Measurements from ENCODE around the gene MOV10.
A peak's percentile ranks its signal among the peaks of the same experiment; 100 is the strongest.
"Not testable (repeated sequence)": the region's sequence is repeated elsewhere in the genome, so short reads cannot be mapped to it uniquely, and the experiment has no call there.

The MOV10 gene

DNA sequence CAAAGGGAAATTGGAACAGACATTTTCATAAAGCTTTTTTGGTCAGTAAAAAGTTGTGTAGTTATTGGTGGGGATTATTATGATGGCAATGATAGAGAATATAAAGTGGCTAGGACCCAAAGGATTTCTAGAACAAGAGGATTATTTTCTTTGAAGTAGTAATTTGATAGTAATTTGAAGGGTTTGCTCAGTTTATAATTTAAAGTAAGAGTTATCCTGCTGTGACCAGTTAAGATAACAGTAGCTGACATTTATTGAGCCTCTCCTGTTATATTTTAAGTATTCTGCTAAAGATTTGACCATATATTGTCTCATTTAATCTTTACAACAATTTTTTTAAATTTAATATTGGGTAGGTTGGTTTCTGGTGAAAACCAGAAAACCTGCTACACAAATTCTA lies 40.1 kb upstream of the MOV10 start:
- no peak for DNase-seq (ENCODE audit: low read depth)
- TF ChIP-seq, protein P1, sequence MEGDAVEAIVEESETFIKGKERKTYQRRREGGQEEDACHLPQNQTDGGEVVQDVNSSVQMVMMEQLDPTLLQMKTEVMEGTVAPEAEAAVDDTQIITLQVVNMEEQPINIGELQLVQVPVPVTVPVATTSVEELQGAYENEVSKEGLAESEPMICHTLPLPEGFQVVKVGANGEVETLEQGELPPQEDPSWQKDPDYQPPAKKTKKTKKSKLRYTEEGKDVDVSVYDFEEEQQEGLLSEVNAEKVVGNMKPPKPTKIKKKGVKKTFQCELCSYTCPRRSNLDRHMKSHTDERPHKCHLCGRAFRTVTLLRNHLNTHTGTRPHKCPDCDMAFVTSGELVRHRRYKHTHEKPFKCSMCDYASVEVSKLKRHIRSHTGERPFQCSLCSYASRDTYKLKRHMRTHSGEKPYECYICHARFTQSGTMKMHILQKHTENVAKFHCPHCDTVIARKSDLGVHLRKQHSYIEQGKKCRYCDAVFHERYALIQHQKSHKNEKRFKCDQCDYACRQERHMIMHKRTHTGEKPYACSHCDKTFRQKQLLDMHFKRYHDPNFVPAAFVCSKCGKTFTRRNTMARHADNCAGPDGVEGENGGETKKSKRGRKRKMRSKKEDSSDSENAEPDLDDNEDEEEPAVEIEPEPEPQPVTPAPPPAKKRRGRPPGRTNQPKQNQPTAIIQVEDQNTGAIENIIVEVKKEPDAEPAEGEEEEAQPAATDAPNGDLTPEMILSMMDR (conservative IDR thresholded peaks at IDR 0.05; ENCODE audit: low read depth, low read length): no peak
- H3K4me3 ChIP-seq (ENCODE audit: low read depth, low read length): no peak overlapping the region

DNA sequence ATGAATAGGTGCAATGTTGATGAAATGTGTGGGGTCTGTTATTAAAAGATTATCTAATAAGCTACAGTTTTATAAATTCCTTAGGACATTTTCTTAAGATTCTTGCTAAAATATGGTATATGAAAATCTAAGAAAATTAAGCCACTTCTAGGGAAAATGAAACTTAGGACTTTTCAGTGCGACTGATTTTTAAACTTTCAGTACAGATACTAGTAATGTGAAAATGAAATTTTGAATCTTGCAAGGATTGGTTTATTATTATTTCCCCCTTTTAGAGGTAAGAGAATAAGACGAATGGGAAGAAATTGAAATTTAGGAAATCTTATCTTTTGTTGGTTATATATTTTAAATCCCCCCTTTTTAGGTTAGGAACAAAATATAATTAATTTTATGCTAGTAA lies 38.4 kb upstream of the MOV10 start:
- TF ChIP-seq, protein P1 (conservative IDR thresholded peaks at IDR 0.05; ENCODE audit: low read depth, low read length): no peak
- H3K4me3 ChIP-seq (ENCODE audit: low read depth, low read length): no peak overlapping the region
- no peak for DNase-seq (ENCODE audit: low read depth)

DNA sequence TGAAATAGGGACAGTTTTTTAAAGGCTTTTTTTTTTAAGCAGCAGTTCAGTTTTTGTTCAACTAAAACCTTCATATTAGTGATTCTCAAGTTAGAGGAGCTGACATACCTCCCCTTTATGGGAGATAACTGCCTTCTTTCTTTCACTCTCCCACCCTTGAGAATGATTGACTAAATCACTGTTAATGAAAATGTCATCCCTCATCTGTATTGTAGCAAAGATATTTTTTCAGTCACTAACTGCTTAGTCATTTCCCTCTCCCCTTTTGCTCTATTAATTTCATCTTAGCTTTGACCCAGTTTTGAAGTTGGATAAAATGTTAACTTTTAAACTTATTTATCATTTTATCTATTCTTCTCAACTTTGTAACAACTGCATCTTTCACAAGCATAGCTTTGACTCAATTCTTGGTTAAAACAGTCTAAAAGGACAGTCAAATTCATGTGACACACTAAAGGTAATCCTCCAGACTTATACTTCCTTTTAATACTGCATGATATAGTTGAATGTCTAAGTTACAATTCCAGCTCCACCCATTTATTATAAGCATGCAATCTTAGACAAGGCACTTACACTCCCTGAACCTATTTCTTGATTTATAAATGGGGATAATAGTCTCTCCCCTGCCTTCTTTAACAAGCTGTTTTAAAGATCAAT lies 37.7 kb upstream of the MOV10 start:
- no peak for DNase-seq (ENCODE audit: low read depth)
- TF ChIP-seq, protein P1 (conservative IDR thresholded peaks at IDR 0.05; ENCODE audit: low read depth, low read length): no peak
- no peak overlapping the region for H3K4me3 ChIP-seq (ENCODE audit: low read depth, low read length)

DNA sequence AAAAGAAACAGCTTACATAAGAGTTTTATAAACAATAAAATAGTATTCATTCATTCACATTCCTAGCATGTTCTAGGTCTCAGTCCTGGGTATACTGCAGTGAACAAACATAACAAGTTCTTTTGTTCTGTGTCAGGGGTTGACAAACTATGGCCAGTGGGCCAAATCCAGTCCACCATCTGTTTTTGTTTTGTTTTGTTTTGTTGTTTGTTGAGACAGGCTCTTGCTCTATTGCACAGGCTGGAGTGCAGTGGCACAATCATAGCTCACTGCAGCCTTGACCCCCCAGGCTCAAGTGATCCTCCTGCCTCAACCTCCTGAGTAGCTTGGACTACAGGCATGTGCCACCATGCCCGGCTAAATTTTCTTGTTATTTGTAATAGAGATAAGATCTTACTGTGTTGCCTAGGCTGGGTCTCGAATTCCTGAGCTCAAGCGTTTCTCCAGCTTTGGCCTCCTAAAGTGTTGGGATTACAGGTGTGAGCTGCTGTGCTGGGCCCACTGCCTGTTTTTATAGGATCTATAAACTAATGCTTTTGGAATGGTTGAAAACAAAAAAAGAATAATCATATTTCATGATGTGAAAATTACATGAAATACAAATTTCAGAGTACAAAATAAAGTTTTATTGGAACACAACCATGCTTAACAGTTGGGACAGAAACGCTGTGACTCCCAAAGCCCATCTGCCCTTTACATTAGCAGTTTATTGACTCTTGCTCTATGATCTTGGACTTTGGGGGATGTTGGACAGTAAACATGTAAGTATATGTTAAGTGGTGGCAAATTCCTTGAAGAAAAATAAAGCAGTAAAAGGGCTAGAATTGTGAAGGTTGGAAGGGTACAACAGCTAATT lies 37.0 kb upstream of the MOV10 start:
- H3K4me3 ChIP-seq (ENCODE audit: low read depth, low read length): no peak overlapping the region
- TF ChIP-seq, protein P1 (conservative IDR thresholded peaks at IDR 0.05; ENCODE audit: low read depth, low read length): no peak
- peak; percentile 42 for DNase-seq (ENCODE audit: low read depth)

DNA sequence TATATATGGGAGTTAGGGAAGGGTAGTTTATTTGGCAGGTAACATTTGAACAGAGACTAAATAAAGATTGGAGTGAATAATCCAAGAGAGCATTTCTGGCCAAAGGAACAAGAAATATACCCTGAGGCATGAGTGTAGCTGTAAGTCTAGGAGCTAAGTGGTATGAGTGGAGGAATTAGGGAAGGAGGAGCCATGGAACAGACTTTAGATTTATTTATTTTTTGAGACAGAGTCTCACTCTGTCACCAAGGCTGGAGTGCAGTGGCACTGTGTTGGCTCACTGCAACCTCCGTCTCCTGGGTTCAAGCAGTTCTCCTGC lies 36.4 kb upstream of the MOV10 start:
- no peak overlapping the region for H3K4me3 ChIP-seq (ENCODE audit: low read depth, low read length)
- no peak for DNase-seq (ENCODE audit: low read depth)
- TF ChIP-seq, protein P1 (conservative IDR thresholded peaks at IDR 0.05; ENCODE audit: low read depth, low read length): no peak

DNA sequence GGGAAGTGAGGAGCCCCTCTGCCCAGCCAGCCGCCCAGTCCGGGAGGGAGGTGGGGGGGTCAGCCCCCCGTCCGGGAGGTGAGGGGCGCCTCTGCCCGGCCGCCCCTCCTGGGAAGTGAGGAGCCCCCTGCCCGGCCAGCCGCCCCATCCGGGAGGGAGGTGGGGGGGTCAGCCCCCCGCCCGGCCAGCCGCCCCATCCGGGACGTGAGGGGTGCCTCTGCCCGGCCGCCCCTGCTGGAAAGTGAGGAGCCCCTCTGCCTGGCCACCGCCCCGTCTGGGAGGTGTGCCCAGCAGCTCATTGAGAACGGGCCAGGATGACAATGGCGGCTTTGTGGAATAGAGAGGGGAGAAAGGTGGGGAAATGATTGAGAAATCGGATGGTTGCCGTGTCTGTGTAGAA lies 34.0 kb upstream of the MOV10 start:
- H3K4me3 ChIP-seq (ENCODE audit: low read depth, low read length); DNase-seq (ENCODE audit: low read depth): not testable (repeated sequence)

DNA sequence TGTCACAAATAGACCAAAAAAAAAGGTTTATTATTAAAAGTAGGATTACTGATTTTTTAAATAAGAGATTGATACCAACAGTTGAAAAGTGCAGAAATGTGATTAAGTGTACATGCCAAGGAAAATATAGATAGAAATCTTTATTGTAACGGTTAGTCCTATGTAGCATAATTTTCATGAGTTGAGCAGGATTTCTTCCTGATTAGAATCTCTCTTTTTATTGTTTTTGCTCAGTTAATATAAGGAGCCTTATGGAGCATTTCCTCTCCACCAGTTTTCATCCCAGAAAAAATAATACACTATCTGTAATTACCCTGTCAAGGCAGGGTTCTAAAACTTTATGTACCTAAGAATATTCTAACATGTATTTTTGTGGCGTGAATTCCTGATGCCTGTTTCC lies 31.4 kb upstream of the MOV10 start:
- no peak for DNase-seq (ENCODE audit: low read depth)
- H3K4me3 ChIP-seq (ENCODE audit: low read depth, low read length): no peak overlapping the region
- TF ChIP-seq, protein P1 (conservative IDR thresholded peaks at IDR 0.05; ENCODE audit: low read depth, low read length): no peak

Measured in choroid plexus epithelial cell (primary cell).